ENCODE data around the gene TMX4.

- TF ChIP-seq CTCF (IDR thresholded peaks at IDR 0.05): no peak
- TF ChIP-seq POLR2A (IDR thresholded peaks at IDR 0.05): no peak
- TF ChIP-seq POLR2AphosphoS5 (IDR thresholded peaks at IDR 0.05): no peak
Measured at GRCh38 chr20:8036771-8037170, 17.2 kb upstream of the TMX4 start.
